ENCODE measurements around the gene CDIP1.

CDIP1 gene

GRCh38 chr16:4489030-4489429 is 49.5 kb downstream of the CDIP1 start:
- DNase-seq, result no peak
- H3K9me3 ChIP-seq (replicated peaks; ENCODE audit: insufficient read depth, low read length), result no peaks in the 10 kb centered on the region
- TF ChIP-seq EZH2phosphoT487 (IDR thresholded peaks at IDR 0.05; ENCODE audit: low read length), result no peak
- TF ChIP-seq, protein P1, sequence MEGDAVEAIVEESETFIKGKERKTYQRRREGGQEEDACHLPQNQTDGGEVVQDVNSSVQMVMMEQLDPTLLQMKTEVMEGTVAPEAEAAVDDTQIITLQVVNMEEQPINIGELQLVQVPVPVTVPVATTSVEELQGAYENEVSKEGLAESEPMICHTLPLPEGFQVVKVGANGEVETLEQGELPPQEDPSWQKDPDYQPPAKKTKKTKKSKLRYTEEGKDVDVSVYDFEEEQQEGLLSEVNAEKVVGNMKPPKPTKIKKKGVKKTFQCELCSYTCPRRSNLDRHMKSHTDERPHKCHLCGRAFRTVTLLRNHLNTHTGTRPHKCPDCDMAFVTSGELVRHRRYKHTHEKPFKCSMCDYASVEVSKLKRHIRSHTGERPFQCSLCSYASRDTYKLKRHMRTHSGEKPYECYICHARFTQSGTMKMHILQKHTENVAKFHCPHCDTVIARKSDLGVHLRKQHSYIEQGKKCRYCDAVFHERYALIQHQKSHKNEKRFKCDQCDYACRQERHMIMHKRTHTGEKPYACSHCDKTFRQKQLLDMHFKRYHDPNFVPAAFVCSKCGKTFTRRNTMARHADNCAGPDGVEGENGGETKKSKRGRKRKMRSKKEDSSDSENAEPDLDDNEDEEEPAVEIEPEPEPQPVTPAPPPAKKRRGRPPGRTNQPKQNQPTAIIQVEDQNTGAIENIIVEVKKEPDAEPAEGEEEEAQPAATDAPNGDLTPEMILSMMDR (IDR thresholded peaks at IDR 0.05; ENCODE audit: low read length), result no peak
- TF ChIP-seq EZH2 (optimal IDR thresholded peaks at IDR 0.05; ENCODE audit: low read depth, low read length), result no peak
- H3F3A ChIP-seq (ENCODE audit: insufficient read depth, low read length), result no peaks in the 10 kb centered on the region; the same call in 1 of the 2 replicates
- H4K20me1 ChIP-seq (ENCODE audit: insufficient read depth, low read length), result no peaks in the 10 kb centered on the region
- no peak overlapping the region for H2AFZ ChIP-seq (ENCODE audit: low read length)
- H3K4me2 ChIP-seq (ENCODE audit: low read depth, low read length), result no peak overlapping the region
- H3K27ac ChIP-seq (ENCODE audit: low read length), result no peak overlapping the region
- H3K36me3 ChIP-seq (replicated peaks; ENCODE audit: insufficient read depth, low read length), result 0 out of 2 replicates have a peak, but pooled peaks cover 4% of the 10 kb centered on the region
- no peak overlapping the region for H3K4me3 ChIP-seq (ENCODE audit: low read length)
- H3K79me2 ChIP-seq (ENCODE audit: low read length), result peaks cover 49% of the 10 kb centered on the region
- no peaks in the 10 kb centered on the region for H3K9me2 ChIP-seq (replicated peaks; ENCODE audit: insufficient read depth, low read length)
- H3K27me3 ChIP-seq (replicated peaks; ENCODE audit: insufficient read depth, low read length), result no peaks in the 10 kb centered on the region
- no peak overlapping the region for H3K9ac ChIP-seq (ENCODE audit: low read length)
- no peaks in the 10 kb centered on the region for H3K4me1 ChIP-seq (ENCODE audit: low read length)

DNA sequence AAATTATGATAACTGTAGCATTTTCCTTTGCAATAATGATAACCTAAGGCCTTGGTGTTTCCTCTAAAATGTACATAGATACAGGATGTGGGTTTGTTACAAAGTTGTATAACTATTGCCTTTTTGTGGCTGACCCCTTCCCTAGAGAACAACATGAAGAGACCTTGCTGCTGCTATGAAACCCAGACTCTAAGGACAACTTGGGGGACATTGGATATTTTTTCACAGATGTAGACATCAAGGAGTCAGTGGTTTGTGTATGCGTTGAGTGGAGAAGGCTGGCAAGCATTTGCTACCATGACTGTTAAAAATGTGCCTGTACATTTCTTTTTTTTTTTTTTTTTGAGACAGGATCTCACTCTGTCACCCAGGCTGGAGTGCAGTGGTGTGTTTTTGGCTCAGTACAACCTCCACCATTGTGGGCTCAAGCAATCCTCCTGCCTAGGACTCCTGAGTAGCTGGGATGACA is 50.0 kb downstream of the CDIP1 start:
- TF ChIP-seq EZH2 (optimal IDR thresholded peaks at IDR 0.05; ENCODE audit: low read depth, low read length) (no peak), EZH2phosphoT487 (IDR thresholded peaks at IDR 0.05; ENCODE audit: low read length) (no peak)
- TF ChIP-seq, protein P1 (IDR thresholded peaks at IDR 0.05; ENCODE audit: low read length), result no peak
- no peak overlapping the region for H3K4me2 ChIP-seq (ENCODE audit: low read depth, low read length)
- no peaks in the 10 kb centered on the region for H3K27me3 ChIP-seq (replicated peaks; ENCODE audit: insufficient read depth, low read length)
- H3K9ac ChIP-seq (ENCODE audit: low read length), result no peak overlapping the region
- H3K27ac ChIP-seq (ENCODE audit: low read length), result no peak overlapping the region
- no peak overlapping the region for H3K4me3 ChIP-seq (ENCODE audit: low read length)
- H3K79me2 ChIP-seq (ENCODE audit: low read length), result peaks cover 48% of the 10 kb centered on the region
- H2AFZ ChIP-seq (ENCODE audit: low read length), result no peak overlapping the region
- no peaks in the 10 kb centered on the region for H3K9me3 ChIP-seq (replicated peaks; ENCODE audit: insufficient read depth, low read length)
- DNase-seq, result no peak
- H3F3A ChIP-seq (ENCODE audit: insufficient read depth, low read length), result no peaks in the 10 kb centered on the region; the same call in 1 of the 2 replicates
- 0 out of 2 replicates have a peak, but pooled peaks cover 4% of the 10 kb centered on the region for H3K36me3 ChIP-seq (replicated peaks; ENCODE audit: insufficient read depth, low read length)
- no peaks in the 10 kb centered on the region for H3K9me2 ChIP-seq (replicated peaks; ENCODE audit: insufficient read depth, low read length)
- H4K20me1 ChIP-seq (ENCODE audit: insufficient read depth, low read length), result no peaks in the 10 kb centered on the region
- H3K4me1 ChIP-seq (ENCODE audit: low read length), result no peaks in the 10 kb centered on the region

DNA sequence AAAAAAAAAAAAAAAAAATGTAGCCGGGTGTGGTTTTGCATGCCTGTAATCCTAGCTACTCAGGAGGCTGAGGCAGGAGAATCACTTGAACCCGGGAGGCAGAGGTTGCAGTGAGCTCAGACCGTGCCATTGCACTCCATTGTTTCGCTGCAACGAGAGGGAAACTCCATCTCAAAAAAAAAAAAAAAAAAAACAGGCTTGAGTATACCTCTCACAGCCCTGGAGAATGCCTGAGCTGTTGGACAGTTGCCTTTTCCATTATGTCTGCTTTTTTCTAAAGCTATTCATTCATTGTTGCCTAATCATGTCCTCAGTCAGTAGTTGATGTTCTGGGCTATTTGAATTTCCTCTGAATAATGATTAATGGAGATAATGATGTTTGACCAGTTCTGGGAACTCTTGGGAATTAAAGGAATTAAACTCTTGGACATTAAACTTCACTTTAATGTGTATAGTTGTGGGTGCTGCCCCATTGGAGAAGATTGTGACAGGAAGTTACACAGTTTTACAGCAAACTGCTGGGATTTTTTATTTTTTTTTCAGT is 50.5 kb downstream of the CDIP1 start:
- TF ChIP-seq, protein P1 (IDR thresholded peaks at IDR 0.05; ENCODE audit: low read length), result no peak
- TF ChIP-seq EZH2phosphoT487 (IDR thresholded peaks at IDR 0.05; ENCODE audit: low read length), result no peak
- no peak for TF ChIP-seq EZH2 (optimal IDR thresholded peaks at IDR 0.05; ENCODE audit: low read depth, low read length)
- H3K79me2 ChIP-seq (ENCODE audit: low read length), result peaks cover 46% of the 10 kb centered on the region
- no peak overlapping the region for H2AFZ ChIP-seq (ENCODE audit: low read length)
- H3K9me3 ChIP-seq (replicated peaks; ENCODE audit: insufficient read depth, low read length), result no peaks in the 10 kb centered on the region
- no peaks in the 10 kb centered on the region for H4K20me1 ChIP-seq (ENCODE audit: insufficient read depth, low read length)
- DNase-seq, result no peak
- H3K4me1 ChIP-seq (ENCODE audit: low read length), result no peaks in the 10 kb centered on the region
- no peaks in the 10 kb centered on the region; the same call in 1 of the 2 replicates for H3F3A ChIP-seq (ENCODE audit: insufficient read depth, low read length)
- no peak overlapping the region for H3K4me2 ChIP-seq (ENCODE audit: low read depth, low read length)
- no peaks in the 10 kb centered on the region for H3K27me3 ChIP-seq (replicated peaks; ENCODE audit: insufficient read depth, low read length)
- no peak overlapping the region for H3K9ac ChIP-seq (ENCODE audit: low read length)
- no peaks in the 10 kb centered on the region for H3K9me2 ChIP-seq (replicated peaks; ENCODE audit: insufficient read depth, low read length)
- no peak overlapping the region for H3K27ac ChIP-seq (ENCODE audit: low read length)
- H3K4me3 ChIP-seq (ENCODE audit: low read length), result no peak overlapping the region
- 0 out of 2 replicates have a peak, but pooled peaks cover 4% of the 10 kb centered on the region for H3K36me3 ChIP-seq (replicated peaks; ENCODE audit: insufficient read depth, low read length)

All from MM.1S (cell line).